GM19468 (cell line): ENCODE data around the gene INPP5J.
"Not testable (repeated sequence)": the region's sequence is repeated elsewhere in the genome, so short reads cannot be mapped to it uniquely, and the experiment has no call there.

Source experiments
- ATAC-seq: cut with Tn5 transposase; IDR thresholded peaks from one replicate; pipeline ENCODE4 v1.9.1; 2021; ENCODE audit warnings: mild to moderate bottlenecking, moderate library complexity, moderate number of reproducible peaks; ENCODE audit not compliant: unreplicated experiment; ENCODE audit errors: extremely low read depth

The INPP5J gene

GRCh38 chr22:31087744-31088215 lies 35.0 kb upstream of the INPP5J start:
- ATAC-seq: no peak

DNA sequence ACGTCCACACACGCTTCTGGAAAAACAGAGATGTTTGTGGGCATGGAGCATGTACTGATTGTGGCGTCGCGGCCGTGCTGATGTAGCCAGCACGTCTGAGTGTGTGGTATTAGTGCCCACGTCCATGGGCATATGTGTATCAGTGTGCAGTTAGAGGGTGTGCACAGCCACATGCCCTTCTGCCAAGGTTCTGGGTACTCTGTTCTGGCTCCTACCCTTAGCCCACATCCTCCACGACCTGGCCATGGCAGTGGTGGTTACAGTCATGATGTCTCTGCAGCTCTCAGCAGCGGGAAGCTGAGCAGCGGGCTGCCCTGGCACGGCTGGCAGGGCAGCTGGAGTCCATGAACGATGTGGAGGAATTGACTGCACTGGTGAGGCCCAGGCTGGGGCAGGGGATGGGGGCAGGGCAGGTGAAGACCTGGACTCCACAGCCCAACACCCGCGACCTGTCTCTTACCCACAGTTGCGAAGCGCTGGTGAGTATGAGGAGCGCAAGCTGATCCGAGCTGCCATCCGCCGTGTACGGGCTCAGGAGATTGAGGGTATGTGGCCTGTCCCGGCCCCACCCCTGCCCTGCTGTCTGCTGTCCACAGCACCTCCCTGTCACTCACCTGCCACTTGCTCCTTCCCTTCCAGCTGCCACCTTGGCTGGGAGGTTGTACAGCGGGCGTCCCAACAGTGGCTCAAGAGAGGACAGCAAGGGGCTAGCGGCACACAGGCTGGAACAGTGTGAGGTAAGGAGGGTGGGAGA lies 34.4 kb upstream of the INPP5J start:
- no peak for ATAC-seq

DNA sequence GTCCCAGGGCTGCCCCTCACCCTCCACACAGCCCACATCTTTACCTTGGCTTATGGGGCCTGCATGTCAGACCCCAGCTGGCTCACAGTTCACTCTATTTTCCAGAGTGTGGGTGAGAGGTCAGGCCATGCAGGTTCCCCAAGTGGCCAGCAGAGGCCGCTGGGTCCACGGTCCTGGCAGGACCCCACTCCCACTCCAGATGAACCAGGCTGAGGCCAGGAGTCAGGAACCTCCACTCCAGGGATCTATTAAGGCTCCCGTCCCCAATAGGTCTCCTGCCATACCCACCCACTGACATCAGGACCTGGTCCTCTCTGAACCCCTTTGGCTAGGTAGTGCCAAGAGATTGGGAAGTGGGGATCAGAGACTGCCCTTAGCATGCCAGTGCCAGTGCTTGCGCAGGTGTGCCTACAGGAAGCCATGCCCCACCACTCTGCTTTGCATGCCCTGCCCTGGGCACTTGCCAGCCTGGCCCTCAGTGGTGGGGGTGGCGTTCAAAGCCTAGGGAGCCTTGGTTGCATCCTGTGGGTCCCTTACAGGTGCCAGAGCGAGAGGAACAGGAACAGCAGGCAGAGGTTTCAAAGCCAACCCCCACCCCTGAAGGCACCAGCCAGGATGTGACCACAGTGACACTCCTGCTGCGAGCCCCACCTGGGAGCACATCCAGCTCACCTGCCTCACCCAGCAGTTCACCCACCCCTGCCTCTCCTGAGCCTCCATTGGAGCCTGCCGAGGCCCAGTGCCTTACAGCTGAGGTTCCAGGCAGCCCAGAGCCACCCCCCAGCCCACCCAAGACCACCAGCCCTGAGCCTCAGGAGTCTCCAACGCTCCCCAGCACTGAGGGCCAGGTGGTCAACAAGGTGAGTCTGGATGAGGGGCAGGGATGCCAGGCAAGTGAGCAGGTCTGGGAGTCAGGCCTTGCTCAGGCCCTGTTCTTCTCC lies 33.3 kb upstream of the INPP5J start:
- no peak for ATAC-seq

DNA sequence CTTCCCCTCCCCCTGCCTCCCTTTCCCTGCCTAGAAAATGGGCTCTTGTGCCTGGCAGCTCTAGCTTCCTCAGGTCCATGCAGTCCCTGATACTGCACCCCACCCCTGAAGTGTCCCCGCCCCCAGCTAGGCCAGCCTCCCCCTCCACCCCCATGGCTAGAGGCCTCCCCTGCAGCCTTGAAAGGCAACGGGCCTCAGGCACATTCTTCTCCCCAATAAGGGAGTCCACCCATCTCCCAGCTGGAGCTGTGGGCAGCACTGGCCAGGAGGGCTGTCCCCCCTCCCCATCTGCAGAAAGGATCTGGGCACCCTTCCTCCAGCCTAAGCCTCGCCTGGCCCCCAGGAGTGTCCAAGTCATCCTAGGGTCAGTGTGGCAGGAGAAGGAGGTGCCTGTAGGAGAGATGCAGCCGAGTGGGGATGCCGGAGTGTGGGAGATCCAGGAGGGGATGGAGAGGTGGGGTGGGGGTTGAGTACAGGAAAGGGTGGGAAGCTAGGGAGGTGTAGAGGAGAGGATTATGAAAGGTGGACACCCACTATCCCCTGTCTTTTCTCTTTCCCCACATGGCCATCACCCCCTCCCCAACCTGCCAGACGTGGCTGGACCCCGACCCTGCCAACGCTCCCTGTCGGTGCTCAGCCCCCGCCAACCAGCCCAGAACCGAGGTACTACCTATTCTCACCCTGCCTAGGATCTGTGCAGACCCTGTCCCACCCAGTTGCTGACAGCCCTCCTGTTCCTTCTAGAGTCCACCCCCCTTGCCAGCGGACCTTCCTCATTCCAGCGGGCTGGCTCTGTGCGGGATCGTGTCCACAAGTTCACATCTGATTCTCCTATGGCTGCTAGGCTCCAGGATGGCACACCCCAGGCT lies 32.3 kb upstream of the INPP5J start:
- no peak for ATAC-seq

GRCh38 chr22:31091106-31091975 lies 31.4 kb upstream of the INPP5J start:
- ATAC-seq: no peak

GRCh38 chr22:31092161-31092560 lies 30.6 kb upstream of the INPP5J start:
- ATAC-seq: no peak

- no peak for ATAC-seq
Observed at GRCh38 chr22:31093086-31093850, 29.5 kb upstream of the INPP5J start.

GRCh38 chr22:31094021-31094551 lies 28.7 kb upstream of the INPP5J start:
- ATAC-seq: no peak

DNA sequence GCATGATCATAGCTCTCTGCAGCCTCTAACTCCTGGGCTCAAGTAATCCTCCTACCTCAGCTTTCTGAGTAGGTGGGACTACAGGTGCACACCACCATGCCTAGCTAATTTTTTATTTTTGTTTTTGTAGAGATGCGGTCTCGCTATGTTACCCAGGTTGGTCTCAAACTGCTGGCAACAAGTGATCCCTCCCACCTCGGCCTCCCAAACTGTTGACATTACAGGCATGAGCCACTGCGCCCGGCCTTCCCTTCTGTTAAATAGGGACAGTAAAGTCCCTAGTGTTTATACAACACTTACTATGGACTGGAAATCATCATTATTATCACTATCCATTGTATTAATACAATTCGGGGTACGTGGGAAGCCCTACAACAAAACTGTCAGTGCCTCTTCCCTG lies 28.0 kb upstream of the INPP5J start:
- no peak for ATAC-seq

GRCh38 chr22:31095637-31096249 lies 27.0 kb upstream of the INPP5J start:
- ATAC-seq: no peak

- ATAC-seq: no peak
Observed at GRCh38 chr22:31096657-31097279, 26.0 kb upstream of the INPP5J start.

DNA sequence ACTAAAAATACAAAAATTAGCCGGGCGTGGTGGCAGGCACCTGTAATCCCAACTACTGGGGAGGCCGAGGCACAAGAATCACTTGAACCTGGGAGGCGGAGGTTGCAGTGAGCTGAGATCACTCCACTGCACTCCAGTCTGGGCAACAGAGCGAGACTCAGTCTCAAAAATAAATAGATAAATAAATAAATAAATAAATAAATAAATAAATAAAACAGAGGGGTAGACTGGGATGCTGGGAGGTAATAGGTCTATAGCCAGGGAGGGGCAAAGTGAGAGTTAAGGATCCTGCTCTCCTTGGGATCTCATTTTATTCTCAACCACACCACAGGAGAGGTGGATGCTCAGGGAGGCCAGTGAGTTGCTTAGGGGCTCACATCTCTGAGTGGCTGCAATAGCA lies 25.2 kb upstream of the INPP5J start:
- not testable (repeated sequence) for ATAC-seq

DNA sequence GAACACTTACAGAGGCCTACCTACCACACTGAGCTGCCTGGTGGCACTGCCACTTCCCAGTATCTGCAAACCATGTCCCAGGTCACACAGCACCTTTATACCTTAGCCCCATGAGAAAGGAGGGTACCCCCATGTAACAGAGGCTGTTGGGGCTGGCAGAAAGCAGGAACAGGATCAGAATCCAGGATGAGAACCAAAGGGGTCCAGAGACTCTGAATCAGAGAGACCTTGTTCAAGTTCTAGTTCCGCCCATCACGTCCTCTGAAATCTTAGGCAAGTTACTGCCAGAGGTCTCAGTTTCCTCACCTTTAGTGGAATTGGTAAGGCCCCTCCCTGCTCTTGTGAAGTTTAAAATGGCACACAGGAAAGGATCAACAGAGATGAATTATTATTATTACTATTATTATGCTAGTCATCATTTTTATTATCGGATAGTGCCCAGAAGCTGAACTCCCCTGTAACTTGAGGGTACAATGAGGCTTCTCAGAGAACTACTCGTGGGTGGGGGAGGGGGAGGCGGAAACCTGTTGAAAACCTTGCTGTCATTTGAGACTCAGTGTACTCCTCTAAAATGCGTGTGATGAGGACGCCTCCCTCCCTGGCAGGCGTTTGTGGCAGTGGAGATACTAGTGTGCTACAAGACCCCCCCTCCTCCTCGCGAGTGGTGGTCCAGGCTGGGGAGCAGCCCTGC lies 24.7 kb upstream of the INPP5J start:
- no peak for ATAC-seq

DNA sequence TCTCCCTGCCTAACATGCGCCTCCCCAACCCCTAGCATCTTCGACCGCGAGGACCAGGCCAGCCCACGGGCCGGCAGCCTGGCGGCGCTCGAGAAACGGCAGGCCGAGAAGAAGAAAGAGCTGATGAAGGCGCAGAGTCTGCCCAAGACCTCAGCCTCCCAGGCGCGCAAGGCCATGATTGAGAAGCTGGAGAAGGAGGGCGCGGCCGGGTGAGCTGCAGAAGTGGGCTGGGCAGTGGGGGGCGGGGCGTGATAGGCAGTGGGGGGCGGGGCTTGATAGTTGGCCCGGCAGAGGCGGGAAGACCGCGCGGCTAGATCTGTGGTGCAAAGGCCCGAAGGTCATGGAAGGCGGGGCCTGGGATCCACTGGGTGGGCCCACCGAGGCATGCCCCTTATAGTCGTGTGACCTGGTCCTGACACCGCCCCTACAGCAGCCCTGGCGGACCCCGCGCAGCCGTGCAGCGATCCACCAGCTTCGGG lies 24.1 kb upstream of the INPP5J start:
- no peak for ATAC-seq

GRCh38 chr22:31099386-31099785 lies 23.4 kb upstream of the INPP5J start:
- no peak for ATAC-seq

- no peak for ATAC-seq
Observed at GRCh38 chr22:31099841-31100761, 22.7 kb upstream of the INPP5J start.
